Glutamatergic neuron (in vitro differentiated cells): ENCODE measurements around the gene FAM184B. TPM values are rescaled to one million over a fixed set of nuclear protein-coding genes. Genes with fewer than 3 reads are reported as not detected.

Source experiments
- DNase-seq: peaks from one replicate; pipeline ENCODE4 v3.0.0; 2022
- H3K27ac Mint-ChIP-seq: one replicate; pipeline ENCODE4 v1.8.0; 2020; ENCODE audit warnings: mild to moderate bottlenecking, mixed read lengths, inconsistent platforms; ENCODE audit not compliant: unreplicated experiment
- H3K27me3 Mint-ChIP-seq: one replicate; pipeline ENCODE4 v1.8.0; 2020; ENCODE audit warnings: mild to moderate bottlenecking, moderate library complexity, mixed read lengths, inconsistent platforms; ENCODE audit not compliant: unreplicated experiment
- H3K36me3 Mint-ChIP-seq: one replicate; pipeline ENCODE4 v1.8.0; 2020; ENCODE audit warnings: mild to moderate bottlenecking, mixed read lengths, inconsistent platforms; ENCODE audit not compliant: unreplicated experiment
- H3K4me1 Mint-ChIP-seq: one replicate; pipeline ENCODE4 v1.8.0; 2020; ENCODE audit warnings: mild to moderate bottlenecking, low read depth, mixed read lengths, inconsistent platforms; ENCODE audit not compliant: unreplicated experiment
- H3K4me3 Mint-ChIP-seq: one replicate; pipeline ENCODE4 v1.8.0; 2020; ENCODE audit warnings: mild to moderate bottlenecking, mixed read lengths, inconsistent platforms; ENCODE audit not compliant: unreplicated experiment
- H3K9me3 Mint-ChIP-seq: one replicate; pipeline ENCODE4 v1.8.0; 2020; ENCODE audit warnings: mild to moderate bottlenecking, moderate library complexity, mixed read lengths, inconsistent platforms; ENCODE audit not compliant: unreplicated experiment
- CTCF ChIP-seq: fragments of 200-600 bp; sonication (generic); IDR thresholded peaks from one replicate; pipeline ENCODE4 v1.5.0; 2021; ENCODE audit not compliant: partially characterized antibody, unreplicated experiment
- total RNA-seq: library from RNA; stranded (reverse); fragmentation: NEBNext Ultra II Directional; extraction: Animal tissue kit (Norgen Biotek cat#: 25700); gene quantifications from one replicate; pipeline ENCODE4 v1.2.1, GENCODE V29; 2021; ENCODE audit not compliant: unreplicated experiment

The FAM184B gene
- total RNA-seq, 1 donor from 2014 or later: not detected

- H3K4me1 Mint-ChIP-seq: peaks cover 4% of the 10 kb centered on the region
- H3K27me3 Mint-ChIP-seq: peaks cover 17% of the 10 kb centered on the region
- no peak for TF ChIP-seq CTCF
- no peak for DNase-seq
- peaks cover 3% of the 10 kb centered on the region for H3K36me3 Mint-ChIP-seq
- H3K4me3 Mint-ChIP-seq: no peak overlapping the region
- H3K9me3 Mint-ChIP-seq: peaks cover 2% of the 10 kb centered on the region
- no peak overlapping the region for H3K27ac Mint-ChIP-seq
Observed at GRCh38 chr4:17778431-17778830, 3.0 kb downstream of the FAM184B start.

- Mint-ChIP-seq H3K27ac (no peak overlapping the region), H3K9me3 (peaks cover 2% of the 10 kb centered on the region), H3K4me3 (no peak overlapping the region), H3K27me3 (peaks cover 3% of the 10 kb centered on the region), H3K36me3 (no peaks in the 10 kb centered on the region), H3K4me1 (no peaks in the 10 kb centered on the region)
- TF ChIP-seq CTCF: no peak
- DNase-seq: no peak
Observed at GRCh38 chr4:17773135-17773698, 8.2 kb downstream of the FAM184B start.

GRCh38 chr4:17771284-17771908 is 10.0 kb downstream of the FAM184B start:
- DNase-seq: no peak
- Mint-ChIP-seq H3K27ac (no peak overlapping the region), H3K9me3 (peaks cover 2% of the 10 kb centered on the region), H3K36me3 (no peaks in the 10 kb centered on the region), H3K4me3 (no peak overlapping the region), H3K27me3 (no peaks in the 10 kb centered on the region), H3K4me1 (no peaks in the 10 kb centered on the region)
- TF ChIP-seq CTCF: no peak

- no peak for DNase-seq
- no peak for TF ChIP-seq CTCF
- Mint-ChIP-seq H3K4me3 (no peak overlapping the region), H3K4me1 (no peaks in the 10 kb centered on the region), H3K27ac (no peak overlapping the region), H3K27me3 (no peaks in the 10 kb centered on the region), H3K9me3 (peaks cover 2% of the 10 kb centered on the region), H3K36me3 (no peaks in the 10 kb centered on the region)
Observed at GRCh38 chr4:17770845-17771244, 10.6 kb downstream of the FAM184B start.

- H3K36me3 Mint-ChIP-seq: no peaks in the 10 kb centered on the region
- peaks cover 2% of the 10 kb centered on the region for H3K9me3 Mint-ChIP-seq
- no peak for TF ChIP-seq CTCF
- H3K27ac Mint-ChIP-seq: no peak overlapping the region
- no peak for DNase-seq
- no peaks in the 10 kb centered on the region for H3K4me1 Mint-ChIP-seq
- H3K4me3 Mint-ChIP-seq: no peak overlapping the region
- H3K27me3 Mint-ChIP-seq: no peaks in the 10 kb centered on the region
Observed at GRCh38 chr4:17769406-17770174, 11.8 kb downstream of the FAM184B start.
